ENCODE data around the gene EML1.

EML1 gene

DNA sequence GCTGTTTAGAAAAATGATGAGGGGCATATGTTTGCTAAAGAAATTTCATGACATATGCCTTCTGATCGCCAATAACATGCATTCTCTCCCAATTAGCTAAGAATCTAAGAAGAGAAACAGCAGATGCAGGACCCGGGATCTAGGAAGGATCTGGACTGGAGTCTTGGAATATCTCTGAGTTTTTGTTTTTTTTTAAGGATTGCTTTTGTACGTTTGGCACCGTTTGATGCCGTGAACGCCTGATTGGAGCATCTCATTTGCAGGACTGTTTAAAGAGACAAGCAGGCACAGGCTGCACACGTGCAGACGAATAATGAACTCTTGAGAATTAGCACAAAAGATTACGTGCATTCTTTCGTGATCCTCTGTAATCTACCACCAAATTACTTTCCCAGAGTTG, 13.6 kb downstream of the EML1 start:
- no peak for DNase-seq

DNA sequence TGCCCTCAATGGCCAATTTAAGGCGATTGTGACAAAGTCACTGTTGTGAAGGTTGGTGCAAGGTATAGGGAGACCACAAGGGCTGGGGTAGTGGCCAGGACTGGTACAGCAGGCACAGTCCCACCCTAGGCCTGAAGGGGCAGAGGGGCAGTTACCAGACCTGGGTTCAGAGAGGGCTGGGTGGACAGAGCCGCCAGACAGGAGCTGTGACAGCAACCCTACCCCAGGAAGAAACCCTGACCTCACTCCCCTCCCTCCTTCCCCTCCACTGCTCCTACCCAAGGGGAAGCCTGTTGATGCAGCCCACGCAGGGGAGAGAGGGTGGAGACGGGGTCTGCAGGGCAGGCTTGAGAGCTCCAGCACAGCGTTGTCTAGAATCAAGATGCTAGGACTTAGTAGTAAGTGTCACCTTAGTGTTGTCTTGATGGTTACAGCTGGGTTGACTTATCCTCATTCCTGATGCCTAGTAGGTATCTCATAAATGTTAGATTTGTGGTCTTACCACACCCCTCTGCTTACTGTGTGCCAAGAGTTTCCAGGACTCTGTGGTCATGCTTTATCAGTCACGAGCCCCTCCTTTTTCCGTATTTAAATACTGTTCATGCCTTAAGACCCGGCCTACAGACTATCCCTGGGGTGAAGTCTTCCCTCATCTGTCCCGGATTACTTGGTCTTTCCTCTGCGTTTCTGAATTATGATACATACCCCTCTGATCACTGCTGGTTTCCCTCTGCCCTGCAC, 14.4 kb downstream of the EML1 start:
- no peak for DNase-seq

- DNase-seq = no peak
These were observed 14.9 kb downstream of the EML1 start for GRCh38 chr14:99808154-99808505.

DNA sequence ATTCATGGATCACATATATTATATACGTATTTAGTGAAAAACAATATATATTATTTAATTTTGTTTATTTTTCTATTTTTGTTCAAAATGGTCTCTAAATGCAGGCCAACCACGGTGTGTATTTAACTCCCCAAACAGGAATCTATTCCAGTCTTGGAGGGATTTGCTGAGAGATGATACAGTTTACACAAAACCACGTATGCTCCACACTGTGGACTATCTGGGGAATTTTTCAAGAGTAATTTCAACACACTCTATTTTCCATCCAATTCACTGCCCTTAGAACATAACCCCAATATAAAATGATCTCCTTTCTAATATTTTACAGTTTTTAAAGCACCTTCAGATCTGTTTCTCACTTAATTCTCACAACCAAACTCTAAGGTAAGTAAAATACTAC, 15.3 kb downstream of the EML1 start:
- DNase-seq = no peak

DNA sequence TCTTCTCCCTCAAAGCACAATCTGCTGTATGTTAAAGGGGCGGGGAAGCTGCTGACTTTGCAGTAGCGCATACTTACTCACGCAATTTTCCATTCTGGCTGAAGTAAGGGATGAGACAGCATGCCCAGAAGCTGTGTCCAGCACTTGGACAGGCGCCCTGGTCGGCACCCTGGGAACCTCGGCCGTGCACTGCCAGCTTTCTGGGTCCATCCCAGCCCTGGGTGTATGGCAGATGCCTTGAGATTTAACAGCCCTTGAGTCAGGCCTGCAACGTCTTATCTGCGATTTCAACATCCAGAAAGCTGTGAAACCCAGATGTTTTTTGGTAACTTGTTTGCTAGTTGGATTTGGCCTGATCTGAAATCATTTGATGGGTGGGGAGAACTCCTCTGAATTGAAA, 16.1 kb downstream of the EML1 start:
- no peak for DNase-seq

DNA sequence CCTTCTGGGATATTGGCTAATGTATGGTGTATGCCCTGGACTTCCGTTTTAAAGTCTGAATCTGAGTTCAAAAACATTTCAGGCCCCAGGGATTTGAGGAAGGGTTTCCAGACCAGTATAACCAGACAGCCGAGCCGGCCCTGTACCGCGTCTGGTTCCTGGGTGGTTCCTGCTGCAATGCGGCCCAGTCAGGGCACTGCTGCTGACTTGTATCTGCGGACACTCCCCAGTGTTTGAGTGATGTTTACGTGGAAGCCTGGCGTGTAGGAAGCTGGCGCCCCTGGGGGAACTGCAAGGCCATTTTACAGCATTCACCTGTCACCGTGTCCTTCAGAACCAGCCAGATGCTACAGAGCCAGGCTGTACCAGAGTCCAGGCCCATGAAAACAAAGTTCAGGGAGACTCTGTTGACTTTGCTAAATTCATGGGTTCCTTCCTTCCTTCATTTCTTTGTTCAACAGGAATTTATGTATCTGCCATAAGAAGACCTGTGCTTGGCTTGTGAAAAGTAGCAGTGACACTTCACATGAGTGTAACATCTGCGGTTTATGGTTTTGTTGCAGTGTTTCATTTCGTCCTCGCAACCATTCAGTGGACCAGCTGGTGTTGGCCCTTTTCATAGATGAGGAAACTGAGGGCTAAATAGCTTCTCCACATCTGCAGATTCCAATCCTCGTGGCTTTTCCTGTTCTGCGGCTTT, 16.8 kb downstream of the EML1 start:
- no peak for DNase-seq

GRCh38 chr14:99810559-99810874, 17.3 kb downstream of the EML1 start:
- no peak for DNase-seq

GRCh38 chr14:99812096-99812750, 19.0 kb downstream of the EML1 start:
- no peak for DNase-seq

GRCh38 chr14:99812892-99813291, 19.7 kb downstream of the EML1 start:
- no peak for DNase-seq

DNA sequence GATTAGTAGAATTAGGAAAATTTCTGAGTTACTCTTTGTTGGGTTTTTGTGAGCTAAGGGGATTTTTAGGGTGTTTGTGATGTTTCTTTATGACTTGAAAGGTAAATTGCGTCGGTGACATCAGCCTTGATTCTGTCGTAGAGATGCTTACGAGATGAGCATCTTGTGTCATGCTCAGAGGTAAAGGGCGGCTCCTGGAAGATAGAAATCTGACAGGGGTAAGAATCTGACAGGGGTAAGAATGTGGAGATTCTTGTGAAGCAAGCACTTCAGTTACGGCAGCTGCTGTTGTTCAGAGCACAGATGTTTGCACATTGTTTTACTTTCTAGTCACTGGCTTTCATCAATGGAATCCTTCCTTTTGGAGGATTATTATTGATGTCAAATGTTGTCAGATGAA, 22.5 kb downstream of the EML1 start:
- DNase-seq = no peak

GRCh38 chr14:99816217-99816616, 23.0 kb downstream of the EML1 start:
- no peak for DNase-seq

DNA sequence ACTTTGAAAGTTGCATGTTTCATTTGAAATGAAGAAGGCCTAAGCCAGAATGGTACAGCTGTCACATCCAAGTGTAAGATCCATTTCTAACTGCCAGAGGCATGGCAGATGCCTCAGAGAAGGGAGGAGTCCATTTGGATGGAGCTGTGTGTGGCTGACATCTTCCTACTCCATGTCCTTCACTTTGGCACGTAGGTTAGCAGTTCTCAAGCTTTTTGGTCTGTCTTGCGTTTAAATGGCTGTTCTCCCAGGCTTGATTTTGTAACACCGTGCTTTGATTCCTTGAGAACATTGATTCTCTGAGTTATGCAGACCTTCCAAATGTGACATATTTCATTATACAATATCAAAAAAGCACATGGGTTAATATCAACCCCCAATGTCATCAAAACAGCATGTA, 23.4 kb downstream of the EML1 start:
- DNase-seq = no peak

- no peak for DNase-seq
These were observed 24.1 kb downstream of the EML1 start for GRCh38 chr14:99817331-99817730.

DNA sequence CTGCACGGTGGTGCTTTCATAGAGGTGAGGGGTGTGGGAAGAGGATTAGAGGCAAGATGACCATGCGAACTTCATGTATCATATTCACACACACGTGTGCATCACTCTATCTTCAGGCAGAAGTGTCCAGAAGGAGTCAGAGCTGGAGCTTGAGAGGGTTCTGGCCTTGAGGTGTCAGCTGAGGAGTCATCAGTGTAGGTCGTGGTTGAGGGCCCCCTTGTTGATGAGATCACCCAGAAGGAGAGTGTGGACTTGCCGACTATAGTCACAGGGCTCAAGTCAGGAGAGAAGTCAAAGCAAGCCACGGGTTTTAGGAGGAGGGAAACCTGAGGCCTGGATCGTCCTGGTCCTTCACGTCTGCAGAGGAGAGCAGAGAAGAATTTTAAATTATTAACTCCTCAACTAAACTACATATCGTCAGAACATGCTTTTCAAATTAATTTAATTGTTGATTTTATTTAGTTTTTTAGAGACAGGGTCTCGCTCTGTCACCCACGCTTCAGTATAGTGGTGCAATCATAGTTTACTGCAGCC, 25.4 kb downstream of the EML1 start:
- DNase-seq = no peak

GRCh38 chr14:99819514-99819913, 26.3 kb downstream of the EML1 start:
- DNase-seq = no peak

DNA sequence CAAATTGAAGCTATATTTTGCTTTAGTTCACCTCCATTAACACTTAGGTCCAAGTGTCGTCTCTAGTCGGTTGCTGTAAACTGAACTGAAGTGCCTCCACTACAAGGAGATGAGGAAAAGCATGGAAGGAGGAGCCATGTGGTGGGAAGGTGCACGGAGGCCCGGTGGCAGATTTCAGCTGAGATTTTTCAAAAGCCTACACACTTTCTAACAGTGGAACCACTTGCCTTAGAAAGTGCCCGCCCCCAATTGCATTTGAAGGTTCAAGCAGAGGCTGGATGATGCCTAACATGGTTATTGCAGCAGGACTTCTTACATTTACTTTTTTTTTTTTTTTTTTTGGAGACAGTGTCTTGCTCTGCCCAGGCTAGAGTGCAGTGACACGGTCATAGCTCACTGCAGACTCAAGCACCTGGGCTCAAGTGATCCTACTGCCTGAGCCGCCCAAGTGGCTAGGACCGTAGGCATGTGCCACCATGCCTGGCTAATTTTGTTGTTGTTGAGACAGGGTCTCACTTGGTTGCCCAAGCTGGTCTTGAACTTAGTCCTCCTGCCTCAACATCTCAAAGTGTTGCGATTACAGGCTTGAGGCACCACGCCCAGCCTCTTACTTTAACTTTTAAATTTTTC, 27.6 kb downstream of the EML1 start:
- no peak for DNase-seq

DNA sequence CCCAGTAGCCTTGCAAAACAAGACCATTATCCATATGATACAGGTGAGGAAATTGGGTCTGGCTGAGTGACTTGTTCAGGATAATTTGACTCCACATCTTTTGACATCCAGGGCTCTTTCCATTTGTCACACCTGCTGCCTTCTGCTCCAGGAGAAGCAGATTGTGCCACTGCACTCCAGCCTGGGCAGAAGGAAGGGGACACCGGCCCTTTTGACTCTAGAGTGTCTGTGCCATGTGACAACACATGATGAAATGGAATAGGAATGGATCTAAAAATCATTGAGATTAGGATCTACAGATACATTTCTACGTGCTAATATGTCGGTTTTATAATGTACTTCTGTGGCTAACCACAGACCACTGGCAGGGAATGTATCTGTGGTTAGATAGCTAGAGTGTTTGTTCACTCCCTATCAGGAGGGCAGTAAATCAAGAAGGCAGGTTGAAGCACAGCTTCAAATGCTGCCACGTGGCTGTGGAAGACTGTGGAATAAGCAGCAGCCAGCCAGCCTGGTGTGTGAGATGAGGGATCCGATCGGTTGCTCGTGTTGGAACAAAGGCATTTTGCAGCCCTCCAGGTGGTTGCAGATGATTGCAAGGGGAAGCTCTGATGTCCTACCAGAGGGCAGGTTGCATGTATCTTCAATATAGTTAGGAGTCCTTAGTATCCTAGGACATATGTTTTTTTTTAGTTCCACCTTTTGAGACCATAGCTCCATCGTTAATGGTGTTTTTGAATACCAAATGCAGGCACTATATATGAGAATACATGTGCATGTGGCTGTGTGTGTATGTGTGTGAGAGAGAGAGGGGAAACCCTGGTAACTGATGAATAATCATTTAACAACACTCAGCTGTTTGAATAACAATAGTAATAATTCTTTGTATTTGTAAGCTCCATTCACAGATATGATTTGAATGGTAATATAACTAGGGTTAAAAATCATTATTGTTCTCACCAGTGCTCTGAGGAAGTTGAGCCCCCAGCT, 28.6 kb downstream of the EML1 start:
- DNase-seq = no peak

- no peak for DNase-seq
These were observed 29.7 kb downstream of the EML1 start for GRCh38 chr14:99822800-99823455.

DNA sequence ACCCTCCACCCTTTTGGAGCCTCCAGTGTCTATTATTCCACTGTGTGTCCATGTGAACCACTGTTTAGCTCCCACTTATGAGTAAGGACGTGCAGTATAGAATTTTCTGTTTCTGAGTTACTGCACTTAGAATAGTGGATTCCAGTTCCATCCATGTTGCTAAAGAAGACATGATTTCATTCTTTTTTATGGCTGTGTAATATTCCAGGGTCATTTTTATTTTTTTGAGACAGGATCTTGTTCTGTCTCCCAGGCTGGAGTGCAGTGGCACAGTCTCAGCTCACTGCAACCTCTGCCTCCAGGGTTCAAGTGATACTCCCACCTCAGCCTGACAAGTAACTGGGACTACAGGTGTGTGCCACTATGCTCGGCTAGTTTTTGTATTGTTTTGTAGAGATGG, 31.6 kb downstream of the EML1 start:
- DNase-seq = no peak

- DNase-seq = no peak
These were observed 36.2 kb downstream of the EML1 start for GRCh38 chr14:99829450-99829849.

DNA sequence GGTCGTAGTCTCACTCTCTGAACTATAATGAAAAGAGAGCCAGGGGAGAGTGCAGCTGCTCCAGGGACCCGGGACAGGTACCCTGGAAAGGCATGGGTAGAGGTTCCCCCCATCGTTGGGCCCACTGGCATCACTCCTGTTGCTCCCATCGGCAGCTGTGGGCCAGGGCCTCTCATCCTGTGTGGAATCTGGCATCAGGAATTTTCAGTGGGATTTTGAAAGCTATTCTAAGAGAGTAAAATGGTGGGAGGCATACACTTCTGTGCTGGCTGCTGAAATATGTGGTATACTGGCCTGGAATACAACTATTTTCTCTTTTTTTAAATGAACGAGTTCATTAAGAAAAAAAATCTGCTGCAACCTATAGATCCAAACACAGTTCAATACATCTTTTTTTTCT, 38.1 kb downstream of the EML1 start:
- DNase-seq = no peak
